ENCODE results near the gene KRTAP10-4.
"Not testable (repeated sequence)": the region's sequence is repeated elsewhere in the genome, so short reads cannot be mapped to it uniquely, and the experiment has no call there.

KRTAP10-4 gene

GRCh38 chr21:44603911-44604310 is 30.4 kb downstream of the KRTAP10-4 start:
- intact Hi-C loops (cut with DNase I): no loop called here
- no peak for DNase-seq

DNA sequence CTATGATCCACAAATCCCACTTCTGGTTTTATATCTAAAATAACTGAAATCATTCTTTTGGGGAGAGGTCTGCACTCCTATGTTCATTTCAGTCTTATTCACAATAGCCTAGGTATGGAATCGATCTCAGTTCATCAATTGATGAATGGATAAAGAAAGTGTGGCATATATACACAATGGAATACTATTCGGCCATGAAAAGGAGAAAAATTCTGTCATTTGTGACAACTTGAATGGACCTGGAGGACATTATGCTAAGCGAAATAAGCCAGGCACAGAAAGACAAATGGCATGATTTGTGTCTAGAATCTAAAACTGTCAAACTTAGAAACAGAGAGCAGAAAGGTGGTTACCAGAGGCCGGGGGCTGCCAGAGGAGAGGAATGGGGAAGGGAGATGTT is 33.0 kb downstream of the KRTAP10-4 start:
- intact Hi-C loops (cut with DNase I): no loop called here
- DNase-seq: no peak

GRCh38 chr21:44609193-44609592 is 35.7 kb downstream of the KRTAP10-4 start:
- intact Hi-C loops (cut with DNase I): no loop called here
- no peak for DNase-seq

DNA sequence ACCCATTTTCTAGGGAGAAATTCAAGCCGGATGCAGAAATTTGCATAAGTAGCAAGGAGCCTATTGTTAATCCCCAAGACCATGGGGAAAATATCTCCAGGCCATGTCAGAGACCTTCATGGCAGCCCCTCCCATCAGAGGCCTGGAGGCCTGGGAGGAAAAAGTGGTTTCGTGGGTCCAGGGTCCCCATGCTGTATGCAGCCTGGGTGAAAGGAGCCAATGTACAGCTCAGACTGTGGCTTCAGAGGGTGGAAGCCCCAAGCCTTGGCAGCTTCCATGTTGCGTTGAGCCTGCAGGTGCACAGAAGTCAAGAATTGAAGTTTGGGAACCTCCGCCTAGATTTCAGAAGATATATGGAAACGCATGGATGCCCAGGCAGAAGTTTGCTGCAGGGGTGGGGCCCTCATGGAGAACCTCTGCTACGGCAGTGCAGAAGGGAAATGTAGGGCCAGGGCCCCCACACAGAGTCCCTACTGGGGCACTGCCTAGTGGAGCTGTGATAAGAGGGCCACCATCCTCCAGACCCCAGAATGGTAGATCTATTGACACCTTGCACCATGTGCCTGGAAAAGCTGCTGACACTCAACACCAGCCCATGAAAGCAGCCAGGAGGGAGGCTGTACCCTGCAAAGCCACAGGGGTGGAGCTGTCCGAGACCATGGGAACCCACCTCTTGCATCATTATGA is 36.8 kb downstream of the KRTAP10-4 start:
- intact Hi-C loops (cut with DNase I); DNase-seq: not testable (repeated sequence)

- intact Hi-C loops (cut with DNase I): no loop called here
- DNase-seq: no peak
Observed at GRCh38 chr21:44611551-44611950, 38.0 kb downstream of the KRTAP10-4 start.

- no peak for DNase-seq
- intact Hi-C loops (cut with DNase I): no loop called here
Observed at GRCh38 chr21:44612029-44612486, 38.5 kb downstream of the KRTAP10-4 start, which contains the start of gene KRTAP10-8. KRTAP10-8 (plus strand) TSS chr21:44612079; CDS start chr21:44612101, 22 bp downstream.

- DNase-seq: no peak
- intact Hi-C loops (cut with DNase I): no loop called here
Observed at GRCh38 chr21:44612669-44613229, 39.2 kb downstream of the KRTAP10-4 start.

- intact Hi-C loops (cut with DNase I): no loop called here
- no peak for DNase-seq
Observed at GRCh38 chr21:44613386-44614155, 40.0 kb downstream of the KRTAP10-4 start.

DNA sequence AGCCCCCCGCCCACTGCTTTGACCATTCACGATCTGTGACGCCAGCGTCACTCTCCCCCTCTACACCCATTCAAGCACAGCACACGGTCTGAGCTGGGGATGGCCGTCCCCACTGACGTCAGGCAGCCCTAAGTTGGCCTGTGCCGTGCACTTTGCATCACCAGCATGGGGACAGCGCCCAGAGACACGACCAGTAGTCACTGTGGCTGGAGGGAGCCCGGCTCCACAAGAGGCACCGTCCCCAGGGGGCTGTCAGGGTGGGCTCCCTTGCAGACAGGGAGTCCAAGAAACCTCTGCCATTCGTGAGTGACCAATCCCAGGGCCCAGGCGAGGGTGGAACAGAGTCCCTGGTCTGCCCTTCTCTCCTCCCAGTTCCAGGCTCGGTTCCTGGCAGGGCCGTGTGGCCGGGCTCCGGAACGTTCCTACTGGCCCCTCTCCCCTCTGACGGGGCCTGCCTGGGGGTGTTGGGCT is 40.7 kb downstream of the KRTAP10-4 start:
- intact Hi-C loops (cut with DNase I): no loop called here
- DNase-seq: no peak

- intact Hi-C loops (cut with DNase I): no loop called here
- no peak for DNase-seq
Observed at GRCh38 chr21:44614961-44615391, 41.4 kb downstream of the KRTAP10-4 start.

DNA sequence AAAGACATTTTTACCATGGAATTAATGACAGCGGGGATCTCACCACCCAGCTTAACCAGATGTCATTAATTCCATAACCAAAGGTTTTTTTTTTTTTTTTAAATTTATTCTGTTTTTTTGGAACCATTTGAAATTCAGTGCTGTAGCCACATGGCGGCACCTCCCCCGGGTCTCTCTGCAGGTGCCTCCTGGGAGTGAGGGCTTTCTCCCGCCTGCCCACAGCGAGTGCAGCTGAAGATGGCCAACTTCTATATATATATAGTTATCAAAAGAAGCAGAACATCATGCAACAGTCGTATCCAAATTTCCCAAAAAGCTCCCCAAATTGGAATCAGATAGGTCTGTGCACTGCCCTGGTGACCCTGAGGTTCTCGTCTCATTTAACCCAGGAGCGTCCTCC is 41.9 kb downstream of the KRTAP10-4 start:
- intact Hi-C loops (cut with DNase I): no loop called here
- DNase-seq: no peak

DNA sequence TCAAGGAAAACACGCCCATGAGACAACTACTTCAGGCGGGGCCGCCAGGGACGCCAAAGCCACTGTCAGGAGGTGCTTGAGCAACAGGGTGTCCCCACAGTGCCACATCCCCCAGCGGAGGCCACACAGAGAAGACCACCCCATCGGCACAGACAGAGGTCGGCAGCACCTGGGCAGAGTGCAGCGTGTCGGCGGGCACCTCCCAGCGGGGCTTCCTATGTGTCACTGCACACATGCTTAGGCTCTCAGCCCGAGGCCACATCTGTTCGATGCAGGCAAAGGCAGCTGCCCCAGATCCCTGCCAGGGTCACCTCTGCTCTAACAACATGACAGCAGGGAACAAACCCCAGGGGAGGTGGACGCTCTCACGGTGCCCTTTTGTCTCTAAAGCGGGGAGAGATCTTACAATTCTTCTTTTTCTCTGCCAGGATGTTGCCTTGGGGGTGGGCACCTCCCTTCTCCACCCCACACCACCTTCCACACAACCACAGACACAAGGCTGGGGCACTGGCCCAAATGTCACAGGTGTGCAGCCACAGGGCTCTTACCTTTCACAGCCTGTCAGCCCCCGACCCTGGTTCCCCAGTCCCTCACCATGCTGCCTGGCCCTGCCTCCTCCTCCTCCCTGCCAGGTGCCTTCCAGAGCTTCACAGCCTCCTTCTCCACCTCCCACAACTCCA is 42.5 kb downstream of the KRTAP10-4 start:
- no peak for DNase-seq
- intact Hi-C loops (cut with DNase I): no loop called here

GRCh38 chr21:44616591-44616926 is 43.0 kb downstream of the KRTAP10-4 start:
- no peak for DNase-seq
- intact Hi-C loops (cut with DNase I): no loop called here

- DNase-seq: no peak
- intact Hi-C loops (cut with DNase I): no loop called here
Observed at GRCh38 chr21:44617071-44617501, 43.6 kb downstream of the KRTAP10-4 start.

DNA sequence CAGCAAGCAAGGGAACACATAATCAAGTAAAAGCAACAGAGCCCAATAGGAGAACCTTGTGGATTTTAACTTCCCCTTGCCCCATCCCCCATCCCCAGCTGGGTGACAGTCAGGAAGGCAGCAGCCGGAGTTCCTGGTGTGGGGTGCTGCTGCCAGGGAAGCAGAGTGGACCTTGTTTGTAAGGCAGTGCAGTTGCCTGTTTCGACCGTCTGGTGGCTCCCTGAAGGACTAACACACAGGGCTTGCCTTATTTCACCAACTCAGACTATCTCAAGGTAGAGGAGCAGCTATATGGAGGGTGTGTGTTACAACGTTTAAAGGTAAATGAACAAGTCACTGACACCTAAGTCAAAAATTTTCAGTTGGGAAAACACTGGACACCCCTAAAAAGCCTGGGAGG is 45.0 kb downstream of the KRTAP10-4 start:
- DNase-seq: peak in 11 of 42 donors; percentile 6 to 45 (median 20)
- intact Hi-C loops (cut with DNase I): no loop called here

DNA sequence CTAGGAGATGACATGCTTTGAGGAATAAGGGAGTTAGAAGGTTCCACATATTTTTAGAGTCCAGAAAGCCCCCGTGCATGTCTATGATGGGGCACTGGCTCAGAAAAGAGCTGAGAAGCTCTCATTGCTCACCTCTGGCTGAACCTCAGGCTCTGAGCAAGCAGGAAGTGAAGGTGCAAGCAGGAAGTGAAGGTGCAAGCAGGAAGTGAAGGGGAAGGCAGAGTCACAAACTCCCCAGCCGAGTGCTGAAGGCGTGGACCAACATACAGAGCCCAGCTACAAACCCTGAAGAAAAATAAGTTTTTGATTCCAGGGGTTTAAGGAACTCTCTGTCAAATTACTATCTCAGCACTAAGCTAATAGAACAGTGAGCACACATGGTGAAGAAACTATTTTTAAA is 45.4 kb downstream of the KRTAP10-4 start:
- no peak for DNase-seq
- intact Hi-C loops (cut with DNase I): no loop called here

DNA sequence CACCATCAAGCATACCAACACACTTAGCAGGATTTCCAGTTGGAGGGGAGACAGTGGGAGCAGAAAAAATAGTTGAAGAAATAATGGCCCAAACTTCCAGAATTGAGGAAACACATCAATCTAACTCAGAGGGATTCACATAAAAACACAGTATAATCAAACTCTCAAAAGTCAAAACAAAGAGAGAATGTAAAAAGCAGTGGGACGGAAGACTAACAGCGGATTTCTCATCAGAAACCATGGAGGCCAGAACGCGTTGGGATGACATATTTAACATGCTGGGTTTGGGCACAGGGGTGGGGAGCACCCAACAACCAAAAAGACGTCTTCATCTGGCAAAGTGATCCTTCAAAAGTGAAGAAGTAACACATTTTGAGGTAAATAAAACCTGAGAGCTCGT is 46.4 kb downstream of the KRTAP10-4 start:
- intact Hi-C loops (cut with DNase I): no loop called here
- DNase-seq: no peak

- intact Hi-C loops (cut with DNase I): no loop called here
- DNase-seq: no peak
Observed at GRCh38 chr21:44623575-44623974, 50.0 kb downstream of the KRTAP10-4 start.
